Measurements from ENCODE around the gene PTPRCAP.
"Not testable (repeated sequence)": the region's sequence is repeated elsewhere in the genome, so short reads cannot be mapped to it uniquely, and the experiment has no call there.

PTPRCAP gene

GRCh38 chr11:67428052-67429001 lies 9.2 kb downstream of the PTPRCAP start, which contains the start of gene RPS6KB2:
RPS6KB2 (plus strand) TSS chr11:67428494; CDS start chr11:67428546, 52 bp downstream.
- peak; percentile 97 to 99 for DNase-seq (ENCODE audit: low read depth in 2 of 2, low spot score in 1 of 2)

GRCh38 chr11:67427364-67427859 lies 10.1 kb downstream of the PTPRCAP start:
- not testable (repeated sequence) for DNase-seq (ENCODE audit: low read depth in 2 of 2, low spot score in 1 of 2)

GRCh38 chr11:67423891-67424613 lies 13.4 kb downstream of the PTPRCAP start:
- no peak for DNase-seq (ENCODE audit: low read depth in 2 of 2, low spot score in 1 of 2)

- DNase-seq (ENCODE audit: low read depth in 2 of 2, low spot score in 1 of 2), result no peak
These were observed 14.0 kb downstream of the PTPRCAP start for GRCh38 chr11:67423466-67423865.

- DNase-seq (ENCODE audit: low read depth in 2 of 2, low spot score in 1 of 2), result no peak
These were observed 14.6 kb downstream of the PTPRCAP start for GRCh38 chr11:67422891-67423290.

- no peak for DNase-seq (ENCODE audit: low read depth in 2 of 2, low spot score in 1 of 2)
These were observed 16.0 kb downstream of the PTPRCAP start for GRCh38 chr11:67421430-67422031.

- DNase-seq (ENCODE audit: low read depth in 2 of 2, low spot score in 1 of 2), result peak; percentile 96 to 98
These were observed 16.6 kb downstream of the PTPRCAP start for GRCh38 chr11:67420646-67421429.

GRCh38 chr11:67420147-67420645 lies 17.3 kb downstream of the PTPRCAP start:
- DNase-seq (ENCODE audit: low read depth in 2 of 2, low spot score in 1 of 2), result no peak

DNA sequence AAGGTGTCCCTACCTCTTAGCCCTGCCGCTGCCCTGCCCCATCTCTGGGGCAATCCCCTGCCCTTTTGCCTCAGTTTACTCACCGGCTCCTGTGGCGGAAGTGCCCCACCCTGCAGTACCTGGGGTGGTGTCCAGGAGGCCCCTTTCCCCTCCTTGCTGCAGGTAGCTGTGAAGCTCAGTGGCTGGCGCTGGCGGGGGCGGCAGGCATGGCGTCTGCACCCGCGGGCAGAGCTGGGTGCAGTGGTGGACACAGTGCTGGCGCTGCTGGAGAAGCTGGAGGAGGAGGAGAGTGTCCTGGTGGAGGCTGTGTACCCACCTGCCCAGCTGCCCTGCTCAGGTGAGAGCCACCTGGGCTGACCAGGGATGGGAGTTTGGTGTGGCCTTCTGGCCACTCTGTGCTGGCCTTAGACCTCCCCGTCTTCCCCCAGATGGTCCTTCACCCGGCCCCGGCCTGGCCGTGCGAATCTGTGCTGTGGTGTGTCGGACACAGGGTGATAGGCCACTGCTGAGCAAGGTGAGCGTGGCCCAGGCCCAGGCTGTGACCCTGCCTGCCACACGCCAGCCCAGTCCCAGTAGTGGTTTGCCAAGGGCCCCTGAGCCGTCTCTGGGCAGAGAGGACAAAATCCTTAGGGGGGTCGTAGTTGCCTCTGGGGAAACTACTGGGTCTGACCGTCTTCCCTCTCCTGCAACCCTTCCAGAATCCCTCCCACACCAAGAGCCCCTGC lies 18.0 kb downstream of the PTPRCAP start:
- no peak for DNase-seq (ENCODE audit: low read depth in 2 of 2, low spot score in 1 of 2)

DNA sequence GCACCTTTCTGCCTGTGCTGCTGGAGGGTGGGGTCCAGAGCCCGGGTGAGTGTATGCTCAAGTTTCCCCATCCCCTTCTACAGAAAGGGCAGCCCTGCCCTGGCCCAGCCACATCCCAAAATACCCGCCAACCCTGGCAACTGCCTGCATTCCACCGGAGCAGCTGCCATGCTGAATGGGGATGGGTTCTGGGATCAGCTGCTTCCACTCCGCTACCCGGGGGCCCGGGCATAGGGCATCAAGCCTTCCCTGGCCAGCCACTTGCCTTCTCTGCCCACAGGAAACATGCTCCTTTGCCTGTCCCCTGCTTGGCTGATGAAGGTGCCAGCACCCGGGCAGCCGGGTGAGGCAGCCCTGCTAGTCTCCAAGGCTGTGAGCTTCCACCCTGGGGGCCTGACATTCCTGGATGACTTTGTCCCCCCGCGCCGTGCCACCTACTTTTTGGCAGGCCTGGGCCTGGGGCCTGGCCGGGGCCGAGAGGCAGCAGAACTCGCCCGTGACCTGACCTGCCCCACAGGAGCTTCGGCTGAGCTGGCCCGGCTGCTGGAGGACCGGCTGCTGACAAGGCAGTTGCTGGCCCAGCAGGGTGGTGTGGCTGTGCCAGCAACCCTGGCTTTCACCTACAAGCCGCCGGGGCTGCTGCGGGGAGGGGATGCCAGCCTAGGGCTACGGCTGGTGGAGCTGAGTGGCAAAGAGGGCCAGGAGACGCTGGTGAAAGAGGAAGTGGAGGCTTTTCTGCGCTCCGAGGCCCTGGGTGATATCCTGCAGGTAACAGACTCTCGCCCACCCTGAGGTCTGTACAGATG lies 18.8 kb downstream of the PTPRCAP start:
- no peak for DNase-seq (ENCODE audit: low read depth in 2 of 2, low spot score in 1 of 2)

- DNase-seq (ENCODE audit: low read depth in 2 of 2, low spot score in 1 of 2), result no peak
These were observed 20.1 kb downstream of the PTPRCAP start for GRCh38 chr11:67417425-67417824.

DNA sequence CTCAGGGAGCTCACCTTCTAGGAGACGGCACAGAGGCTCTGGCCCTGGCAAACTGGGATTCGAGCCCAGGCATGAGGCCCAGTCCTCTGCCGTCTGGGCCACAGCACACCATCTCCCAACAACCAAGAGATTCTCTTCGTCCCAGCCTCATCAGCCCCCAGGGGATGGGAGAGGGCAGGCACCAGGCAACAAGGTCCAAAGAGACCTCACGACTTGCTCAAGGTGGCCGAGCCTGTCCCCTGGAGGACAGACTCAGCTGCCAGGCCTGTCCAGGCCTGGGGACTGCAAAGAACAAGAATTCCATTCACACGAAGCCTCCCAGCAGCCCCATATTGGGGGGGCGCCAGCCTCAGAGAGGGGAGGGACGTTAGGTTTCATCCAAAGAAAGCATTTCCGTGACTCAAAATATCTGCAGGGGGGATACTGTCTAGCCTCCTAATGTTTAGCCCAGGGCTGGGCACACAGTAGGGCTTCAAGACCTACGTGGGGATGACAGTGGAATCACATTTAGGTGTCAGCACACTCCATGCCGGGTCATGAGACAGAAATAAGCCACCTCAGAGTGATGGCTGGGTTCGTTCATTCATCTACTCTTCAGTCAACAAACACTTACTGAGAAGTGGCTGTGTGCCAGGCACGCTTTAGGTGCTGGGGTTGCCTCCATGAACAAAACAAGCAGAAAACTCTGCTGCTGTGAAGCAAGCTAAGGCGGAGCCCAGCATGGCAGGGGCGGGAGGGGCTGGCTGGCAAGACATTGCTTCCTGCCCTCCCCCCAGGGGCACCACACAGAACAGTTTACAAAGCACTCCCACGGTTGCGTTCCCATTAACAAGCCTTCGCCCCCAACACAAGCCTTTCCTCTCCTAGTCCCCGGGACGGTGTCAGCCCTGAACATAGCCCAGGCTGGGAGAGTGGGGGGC lies 20.8 kb downstream of the PTPRCAP start:
- DNase-seq (ENCODE audit: low read depth in 2 of 2, low spot score in 1 of 2), result peak; percentile 53 to 68

DNA sequence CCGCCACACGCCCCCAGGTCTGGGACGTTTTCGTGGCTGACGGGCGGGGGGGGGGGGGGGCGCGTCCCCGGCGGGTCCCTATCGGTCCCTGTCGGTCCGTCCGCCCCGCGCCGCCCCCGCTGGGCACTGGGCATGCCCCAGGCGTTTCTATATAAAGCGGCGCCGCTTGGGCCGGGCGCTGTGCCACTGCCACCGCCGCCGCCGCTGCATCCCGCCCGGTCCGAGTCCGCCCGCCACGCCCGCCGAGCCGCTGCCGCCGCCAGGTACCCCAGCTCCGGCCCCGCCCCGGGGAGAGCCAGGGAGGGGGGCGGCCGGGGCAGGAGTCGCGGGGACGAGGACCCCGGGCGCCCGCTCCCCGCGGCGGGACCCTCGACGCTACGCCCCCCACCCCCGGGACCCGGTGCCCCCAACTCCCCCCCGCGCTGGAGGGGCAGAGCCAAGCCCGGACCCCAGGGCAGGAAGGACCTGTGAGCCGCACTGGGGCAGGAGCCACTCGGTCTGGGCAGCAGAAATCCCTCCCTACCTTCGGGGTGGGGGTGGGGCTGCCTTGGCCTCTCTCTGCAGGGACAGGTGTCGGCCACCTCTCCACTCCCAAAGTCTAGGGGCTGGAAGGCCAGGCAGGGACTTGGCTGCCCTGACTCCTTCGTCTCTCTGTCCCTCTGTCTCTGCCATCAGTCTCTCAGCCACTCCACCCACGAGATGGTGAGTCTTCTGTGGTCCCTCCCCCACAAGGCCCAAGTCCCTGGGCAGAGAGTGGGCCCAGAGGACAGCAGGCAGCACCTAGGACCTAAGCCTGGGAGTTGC lies 21.8 kb downstream of the PTPRCAP start, which contains the start of gene CARNS1:
TSS of gene CARNS1 (plus strand) at position 178 of the 804 bp plus-strand sequence. CDS start at position 700, 522 bp downstream.
- no peak for DNase-seq (ENCODE audit: low read depth in 2 of 2, low spot score in 1 of 2)

DNA sequence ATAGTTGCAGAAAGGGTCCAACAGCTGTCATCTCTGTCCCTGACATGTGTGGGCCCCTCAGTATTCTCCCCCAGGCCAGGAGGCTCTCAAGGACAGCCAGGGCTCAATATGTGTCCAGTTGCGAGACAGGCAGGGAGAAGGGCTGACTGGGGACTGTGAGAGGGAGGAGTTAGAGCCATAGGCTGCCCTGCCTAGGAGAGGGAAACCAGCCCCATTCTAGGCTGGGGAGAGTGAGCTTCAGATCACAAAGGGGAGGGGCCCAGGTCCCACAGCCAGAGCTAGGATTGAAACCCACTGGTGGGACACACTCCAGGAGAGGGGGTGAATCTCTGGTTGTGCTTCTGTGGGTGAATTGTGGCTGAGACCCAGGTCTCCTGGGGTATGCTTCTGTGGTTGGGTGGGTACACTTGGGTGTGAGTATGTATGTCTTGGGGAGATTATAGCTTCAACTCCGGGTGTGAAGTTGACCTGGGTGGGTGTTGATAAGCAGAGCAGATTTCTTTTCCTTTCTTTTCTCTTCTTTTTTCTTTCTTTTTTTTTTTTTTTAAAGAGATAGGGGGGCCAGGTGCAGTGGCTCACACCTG lies 24.1 kb downstream of the PTPRCAP start:
- DNase-seq (ENCODE audit: low read depth in 2 of 2, low spot score in 1 of 2), result no peak

GRCh38 chr11:67412495-67413179 lies 24.8 kb downstream of the PTPRCAP start:
- no peak for DNase-seq (ENCODE audit: low read depth in 2 of 2, low spot score in 1 of 2)

- no peak for DNase-seq (ENCODE audit: low read depth in 2 of 2, low spot score in 1 of 2)
These were observed 25.7 kb downstream of the PTPRCAP start for GRCh38 chr11:67411785-67412152.

All from stimulated activated CD8-positive, alpha-beta memory T cell treated with anti-CD3 and anti-CD28 coated beads, Interleukin-4, amount 100 ng/mL, for 4 hours (primary cell).